ENCODE data around the gene PIM3. TPM values are rescaled to one million over a fixed set of nuclear protein-coding genes. Genes with fewer than 3 reads are reported as not detected.

PIM3 gene
- total RNA-seq, 1 donor from 2014 or later, result 48.5 TPM

GRCh38 chr22:49956418-49956770 lies 4.2 kb upstream of the PIM3 start:
- DNase-seq, result no peak

- DNase-seq, result no peak
These were observed 3.4 kb upstream of the PIM3 start for GRCh38 chr22:49956914-49957825.

DNA sequence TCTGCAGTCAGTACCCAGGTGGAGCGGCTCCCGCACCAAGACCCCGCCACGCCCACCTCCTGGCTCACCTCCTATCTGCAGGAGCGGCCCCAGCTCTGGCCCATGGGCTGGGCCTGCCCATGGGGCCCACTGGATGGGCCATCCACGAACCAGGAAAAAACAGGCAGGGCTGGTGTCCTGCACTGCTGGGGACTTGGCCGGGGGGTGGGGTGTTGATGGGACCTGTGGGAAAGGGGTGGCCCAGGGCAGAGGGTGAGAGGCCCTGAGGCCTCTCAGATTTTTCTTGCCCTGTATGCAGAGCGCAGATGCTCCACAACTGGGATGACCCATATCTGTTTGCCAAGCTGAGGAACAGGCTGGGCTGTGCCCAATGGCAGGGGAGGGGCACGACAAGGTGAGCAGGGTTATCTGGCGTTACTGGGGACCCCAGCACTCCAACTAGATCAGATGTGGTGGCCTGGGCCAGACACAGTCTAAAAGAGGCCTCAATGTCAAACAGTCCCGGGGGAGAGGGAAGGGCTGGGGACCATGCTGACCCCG lies 2.7 kb upstream of the PIM3 start:
- no peak for DNase-seq

DNA sequence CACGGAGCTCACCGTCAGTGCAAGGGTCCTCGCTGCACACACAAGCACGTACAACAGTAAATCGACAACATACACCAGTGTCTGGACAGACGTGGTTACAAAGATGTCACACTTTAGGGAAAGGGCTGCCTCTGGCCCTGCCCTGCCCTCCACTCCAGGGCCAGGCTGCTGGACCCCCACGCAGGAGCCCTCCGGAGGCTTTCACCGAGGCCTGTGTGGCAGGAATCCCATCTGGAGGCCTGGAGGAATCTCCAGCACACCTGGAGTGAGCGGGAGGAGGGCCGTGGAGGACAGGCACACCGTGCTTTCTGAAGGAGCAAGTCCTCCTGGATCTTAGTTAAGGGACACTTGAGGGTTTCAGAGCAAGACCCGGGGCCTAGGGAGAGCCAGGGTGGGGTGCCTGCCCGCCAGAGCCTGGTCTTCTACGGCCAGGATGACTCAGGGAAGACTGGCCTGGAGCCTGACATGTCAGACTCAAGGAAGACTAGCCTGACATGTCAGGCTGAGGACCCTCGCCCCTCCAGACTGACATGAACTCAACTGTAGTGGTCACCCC lies 2.1 kb upstream of the PIM3 start:
- no peak for DNase-seq

GRCh38 chr22:49958931-49959781 lies 1.4 kb upstream of the PIM3 start:
- no peak for DNase-seq

- DNase-seq, result no peak
These were observed 802 bp upstream of the PIM3 start for GRCh38 chr22:49959782-49960158.

- no peak for DNase-seq
These were observed 531 bp downstream of the PIM3 start for GRCh38 chr22:49961005-49961600.

DNA sequence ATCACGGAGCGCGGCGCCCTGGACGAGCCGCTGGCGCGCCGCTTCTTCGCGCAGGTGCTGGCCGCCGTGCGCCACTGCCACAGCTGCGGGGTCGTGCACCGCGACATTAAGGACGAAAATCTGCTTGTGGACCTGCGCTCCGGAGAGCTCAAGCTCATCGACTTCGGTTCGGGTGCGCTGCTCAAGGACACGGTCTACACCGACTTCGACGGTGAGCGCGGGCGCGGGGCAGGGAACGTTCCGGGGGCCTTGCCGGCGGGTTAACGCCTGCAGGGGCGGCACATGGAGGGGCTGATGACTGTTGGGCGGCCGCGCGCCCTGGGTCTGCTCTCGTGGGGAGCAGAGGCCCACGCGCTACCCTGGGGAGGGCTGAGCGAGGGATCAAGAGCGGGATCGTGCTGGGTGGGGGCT lies 1.0 kb downstream of the PIM3 start:
- no peak for DNase-seq

GRCh38 chr22:49962012-49962750 lies 1.6 kb downstream of the PIM3 start:
- peak; percentile 77 for DNase-seq

DNA sequence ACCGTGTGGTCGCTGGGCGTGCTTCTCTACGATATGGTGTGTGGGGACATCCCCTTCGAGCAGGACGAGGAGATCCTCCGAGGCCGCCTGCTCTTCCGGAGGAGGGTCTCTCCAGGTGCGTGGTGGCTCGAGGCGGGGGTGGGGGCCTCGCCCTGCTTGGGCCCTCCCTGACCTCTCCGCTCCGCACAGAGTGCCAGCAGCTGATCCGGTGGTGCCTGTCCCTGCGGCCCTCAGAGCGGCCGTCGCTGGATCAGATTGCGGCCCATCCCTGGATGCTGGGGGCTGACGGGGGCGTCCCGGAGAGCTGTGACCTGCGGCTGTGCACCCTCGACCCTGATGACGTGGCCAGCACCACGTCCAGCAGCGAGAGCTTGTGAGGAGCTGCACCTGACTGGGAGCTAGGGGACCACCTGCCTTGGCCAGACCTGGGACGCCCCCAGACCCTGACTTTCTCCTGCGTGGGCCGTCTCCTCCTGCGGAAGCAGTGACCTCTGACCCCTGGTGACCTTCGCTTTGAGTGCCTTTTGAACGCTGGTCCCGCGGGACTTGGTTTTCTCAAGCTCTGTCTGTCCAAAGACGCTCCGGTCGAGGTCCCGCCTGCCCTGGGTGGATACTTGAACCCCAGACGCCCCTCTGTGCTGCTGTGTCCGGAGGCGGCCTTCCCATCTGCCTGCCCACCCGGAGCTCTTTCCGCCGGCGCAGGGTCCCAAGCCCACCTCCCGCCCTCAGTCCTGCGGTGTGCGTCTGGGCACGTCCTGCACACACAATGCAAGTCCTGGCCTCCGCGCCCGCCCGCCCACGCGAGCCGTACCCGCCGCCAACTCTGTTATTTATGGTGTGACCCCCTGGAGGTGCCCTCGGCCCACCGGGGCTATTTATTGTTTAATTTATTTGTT lies 2.4 kb downstream of the PIM3 start:
- DNase-seq, result no peak

DNA sequence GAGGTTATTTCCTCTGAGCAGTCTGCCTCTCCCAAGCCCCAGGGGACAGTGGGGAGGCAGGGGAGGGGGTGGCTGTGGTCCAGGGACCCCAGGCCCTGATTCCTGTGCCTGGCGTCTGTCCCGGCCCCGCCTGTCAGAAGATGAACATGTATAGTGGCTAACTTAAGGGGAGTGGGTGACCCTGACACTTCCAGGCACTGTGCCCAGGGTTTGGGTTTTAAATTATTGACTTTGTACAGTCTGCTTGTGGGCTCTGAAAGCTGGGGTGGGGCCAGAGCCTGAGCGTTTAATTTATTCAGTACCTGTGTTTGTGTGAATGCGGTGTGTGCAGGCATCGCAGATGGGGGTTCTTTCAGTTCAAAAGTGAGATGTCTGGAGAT lies 3.1 kb downstream of the PIM3 start:
- DNase-seq, result no peak

DNA sequence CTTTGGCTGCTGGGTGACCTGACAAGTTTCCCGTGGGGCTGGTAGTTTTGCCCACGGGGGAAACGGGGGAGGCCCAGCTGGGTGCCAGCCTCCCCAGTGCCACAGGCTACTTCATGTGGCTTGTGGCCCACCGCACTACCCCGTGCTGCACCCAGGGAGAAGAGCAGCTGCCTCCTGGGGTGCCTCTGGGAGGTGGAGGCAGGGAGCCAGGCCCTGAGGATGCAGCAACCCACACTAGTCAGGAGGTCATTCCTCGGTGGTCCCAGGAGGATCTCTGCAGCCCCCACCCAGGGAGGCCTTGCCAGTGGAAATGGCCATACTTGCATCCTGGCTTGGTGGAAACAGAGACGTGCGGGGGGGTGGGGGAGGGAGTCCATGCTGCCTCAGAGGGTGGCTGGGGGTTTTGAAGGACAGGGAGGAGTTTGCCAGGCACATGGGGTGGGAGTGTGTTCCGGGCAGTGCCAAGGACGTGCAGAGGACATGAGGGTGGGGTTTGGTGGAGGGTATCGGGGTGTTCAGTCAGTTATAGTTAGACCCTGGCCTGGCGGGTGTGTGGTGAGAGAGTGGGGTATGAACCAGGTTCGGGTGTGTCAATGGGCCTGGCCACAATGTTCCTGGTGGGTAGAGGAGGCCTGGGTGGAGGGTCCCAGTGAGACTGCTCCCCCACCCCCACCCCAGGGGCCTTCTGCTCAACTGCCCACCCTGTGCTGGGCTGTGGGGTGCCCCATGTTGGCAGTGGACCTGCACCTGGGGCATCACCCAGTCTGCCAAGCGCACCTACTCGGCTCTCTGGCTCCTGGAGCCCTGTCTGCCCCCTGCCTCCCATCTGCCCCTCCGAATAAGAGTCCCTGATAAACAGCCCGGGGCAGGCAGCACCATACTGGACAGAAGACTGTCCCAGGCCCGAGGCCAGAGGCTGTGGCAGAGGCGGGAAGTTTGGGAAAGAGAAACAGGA lies 3.8 kb downstream of the PIM3 start:
- no peak for DNase-seq

- no peak for DNase-seq
These were observed 4.8 kb downstream of the PIM3 start for GRCh38 chr22:49965091-49966040.

GRCh38 chr22:49966041-49966773 lies 5.6 kb downstream of the PIM3 start:
- DNase-seq, result no peak

DNA sequence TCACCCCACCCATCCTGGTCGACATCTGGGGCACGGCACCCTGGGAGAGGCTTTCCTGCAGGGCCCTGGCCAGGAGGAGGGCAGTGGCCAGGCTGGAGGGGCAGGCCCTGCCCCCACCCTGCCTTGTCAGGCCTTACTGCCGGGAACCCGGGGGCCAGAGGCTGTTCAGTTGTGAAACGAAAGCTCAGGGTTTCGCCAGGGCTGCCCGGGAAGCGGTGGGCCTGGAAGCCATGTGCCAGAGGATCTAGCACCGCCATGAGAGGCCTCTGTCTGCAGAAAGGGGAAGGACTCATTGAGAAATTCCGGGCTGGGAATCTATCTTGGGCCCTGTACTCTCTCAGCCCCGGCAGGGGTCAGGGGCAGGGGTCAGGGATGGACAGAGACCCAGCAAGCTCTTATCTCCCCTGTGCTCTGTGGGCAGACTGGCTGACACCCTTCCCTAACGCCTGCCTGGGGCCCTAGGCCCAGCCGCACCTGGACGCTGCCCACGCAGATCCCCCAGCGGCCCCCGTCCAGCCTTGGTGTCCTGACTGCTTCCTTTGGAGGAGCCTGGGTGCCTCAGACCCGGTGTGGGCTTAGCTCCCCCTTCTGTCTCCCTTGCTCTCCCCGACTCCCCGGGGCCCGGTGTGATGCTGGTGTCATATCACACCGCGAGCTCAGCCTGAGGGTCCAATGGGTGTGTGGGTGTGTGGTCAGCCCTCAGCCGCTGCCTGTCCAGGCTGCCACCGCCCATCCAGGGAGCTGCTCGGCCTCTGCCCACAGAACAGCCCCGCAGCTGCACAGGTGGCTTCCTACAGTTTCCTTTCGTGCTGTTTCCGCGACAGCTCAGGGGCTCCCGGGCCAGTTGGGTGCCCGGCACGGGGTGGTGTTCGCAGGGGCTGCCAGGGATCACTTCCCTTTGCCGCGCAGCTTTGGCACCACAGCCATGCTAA lies 6.5 kb downstream of the PIM3 start:
- no peak for DNase-seq

GRCh38 chr22:49967706-49968208 lies 7.2 kb downstream of the PIM3 start:
- DNase-seq, result no peak

Data from skin of body (tissue), 2 donors.